Left forelimb (tissue), 1 donor: ENCODE measurements around the gene GARS1.
"Not testable (repeated sequence)": the region's sequence is repeated elsewhere in the genome, so short reads cannot be mapped to it uniquely, and the experiment has no call there.

ENCODE experiments used
- DNase-seq: peaks from one replicate; pipeline ENCODE4 v3.0.0-alpha.2; 2018; ENCODE audit warnings: low spot score

Gene GARS1

DNA sequence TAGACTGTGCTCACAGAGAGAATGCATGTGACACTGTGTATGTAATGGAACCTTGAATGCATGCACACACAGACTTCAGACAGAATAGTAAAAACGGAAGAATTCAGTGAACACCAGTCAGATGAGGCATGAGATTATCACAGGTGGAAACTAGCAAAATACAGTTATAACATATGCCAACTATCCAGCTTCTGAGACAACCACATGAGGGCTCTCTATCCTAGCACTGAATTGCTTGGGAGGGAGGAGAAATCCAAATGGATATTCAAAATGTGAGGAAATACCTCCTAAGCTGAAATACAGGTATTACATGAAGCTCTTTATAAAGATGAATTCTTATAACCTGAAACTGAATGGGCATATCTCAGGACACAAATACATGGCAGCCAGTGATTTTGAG, 30.6 kb downstream of the GARS1 start:
- no peak for DNase-seq

DNA sequence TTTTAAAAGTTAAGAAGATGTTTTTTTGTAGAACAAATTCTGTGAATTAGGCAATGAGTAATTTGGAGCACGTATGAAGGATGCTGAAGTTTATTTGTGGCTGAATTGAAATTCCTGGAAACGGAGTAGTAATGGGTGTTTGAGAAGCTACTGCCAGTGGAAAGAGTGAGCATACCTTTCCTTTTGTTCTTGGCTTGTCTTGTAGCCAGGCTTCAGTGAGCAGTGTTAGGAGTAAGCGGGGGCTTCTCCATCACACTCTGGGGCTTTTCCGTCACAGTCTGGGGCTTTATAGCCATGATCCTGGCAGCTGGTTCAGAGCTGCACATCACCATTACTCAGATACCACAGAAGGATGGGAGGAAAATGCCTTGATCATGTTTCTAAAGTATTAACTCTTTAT, 32.3 kb downstream of the GARS1 start:
- no peak for DNase-seq

DNA sequence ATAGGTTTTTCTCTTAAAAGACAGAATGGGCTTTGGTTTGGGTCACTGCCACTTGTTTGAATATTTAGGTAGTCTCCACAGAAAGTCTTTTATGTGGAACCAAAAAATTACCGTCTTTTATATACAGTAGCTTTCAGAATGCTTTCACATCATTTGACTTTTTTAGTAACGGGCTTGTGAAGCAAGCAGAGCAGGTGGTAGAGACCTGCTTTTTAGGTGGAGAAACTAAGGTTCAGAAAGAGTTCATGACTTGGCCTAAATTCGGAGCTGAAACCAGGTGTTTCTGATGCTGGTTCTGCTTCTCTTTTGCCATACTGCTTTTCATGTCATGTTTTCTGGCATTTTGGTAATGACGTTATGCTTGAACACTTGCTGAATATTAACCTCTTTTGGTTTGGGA, 36.3 kb downstream of the GARS1 start:
- no peak for DNase-seq

DNA sequence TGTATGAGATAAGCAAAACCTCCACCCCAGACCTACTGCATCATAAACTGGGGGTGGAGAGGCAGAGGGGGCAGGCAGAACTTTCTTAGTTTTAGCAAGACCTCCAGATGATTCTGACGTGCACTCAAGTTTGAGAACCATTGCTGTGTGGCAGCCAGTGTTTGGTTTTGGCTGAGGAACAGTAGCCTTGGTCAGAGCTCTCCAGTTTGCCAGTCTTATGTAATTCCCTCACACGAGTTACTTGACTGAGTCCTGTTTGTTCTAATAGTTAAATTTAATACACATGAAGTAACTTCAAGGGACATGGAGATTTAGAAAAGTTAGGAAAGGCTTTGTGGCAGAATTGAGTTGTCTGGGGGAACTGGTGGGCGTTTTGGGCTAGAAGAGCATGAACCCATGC, 38.5 kb downstream of the GARS1 start:
- no peak for DNase-seq

DNA sequence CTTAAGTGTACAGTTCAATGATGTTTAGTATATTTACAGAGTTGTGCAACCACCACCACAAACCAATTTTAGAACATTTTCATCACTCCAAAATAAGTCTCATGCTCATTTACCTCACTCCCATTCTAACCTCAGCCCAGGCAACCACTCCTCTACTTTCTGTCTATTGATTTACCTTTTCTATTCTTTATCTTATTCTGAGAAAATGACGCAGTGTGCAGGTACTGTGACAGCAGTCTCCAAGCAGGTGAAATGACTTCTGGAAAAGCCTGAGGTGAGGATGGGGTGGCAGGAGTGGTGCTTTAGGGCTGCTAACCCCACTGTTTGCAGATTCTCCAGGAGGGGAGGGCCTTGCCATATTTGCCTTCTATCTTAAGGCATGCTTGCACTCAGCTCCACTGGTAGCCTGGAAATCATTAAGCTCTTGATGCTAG, 39.5 kb downstream of the GARS1 start:
- DNase-seq, result no peak

DNA sequence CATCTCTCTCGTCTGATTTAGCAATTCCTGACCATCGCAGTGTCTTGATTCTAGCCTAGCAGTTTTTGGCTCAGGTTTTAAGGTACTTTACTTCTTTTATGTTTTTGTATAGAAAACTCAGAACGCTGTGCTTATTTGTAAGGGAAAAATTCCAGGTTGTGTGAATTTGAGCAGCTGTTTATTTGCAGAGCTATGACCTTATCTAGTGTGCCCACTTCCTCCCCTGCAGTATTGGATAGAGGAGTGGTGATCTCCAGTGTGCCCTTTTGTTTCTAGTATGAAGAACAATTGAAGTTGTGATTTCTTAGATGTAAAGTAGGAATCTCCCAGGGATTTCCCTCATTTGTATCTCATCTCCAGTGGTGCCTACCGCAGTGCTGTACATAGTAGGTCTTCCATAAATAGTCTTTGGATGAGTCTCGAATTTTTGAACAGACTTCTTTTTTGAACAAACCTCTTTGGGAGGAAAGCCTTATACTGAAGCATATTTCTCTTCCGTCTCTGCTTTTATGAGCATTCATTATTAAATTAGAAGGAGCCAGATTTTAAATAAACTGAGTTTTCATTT, 40.0 kb downstream of the GARS1 start:
- DNase-seq, result no peak

DNA sequence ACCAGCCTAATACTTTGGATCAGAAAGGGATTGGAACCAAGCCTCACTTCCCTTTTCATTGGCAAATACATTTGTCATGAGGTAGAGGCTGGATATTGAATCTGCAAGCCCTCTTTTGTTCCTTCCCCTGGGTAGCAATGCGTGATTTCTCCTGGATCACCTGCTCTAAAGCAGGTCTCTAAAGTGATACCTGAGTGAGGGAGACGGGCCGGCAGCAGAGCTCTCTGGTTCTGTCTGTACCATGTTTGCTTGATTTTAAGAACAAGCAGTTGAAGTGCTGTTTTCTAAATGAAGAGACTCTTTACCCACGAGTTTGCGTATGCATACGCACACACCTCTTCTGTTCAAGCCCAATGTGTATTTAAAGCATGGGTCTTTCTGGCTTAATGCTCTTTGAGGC, 41.1 kb downstream of the GARS1 start:
- DNase-seq, result no peak

DNA sequence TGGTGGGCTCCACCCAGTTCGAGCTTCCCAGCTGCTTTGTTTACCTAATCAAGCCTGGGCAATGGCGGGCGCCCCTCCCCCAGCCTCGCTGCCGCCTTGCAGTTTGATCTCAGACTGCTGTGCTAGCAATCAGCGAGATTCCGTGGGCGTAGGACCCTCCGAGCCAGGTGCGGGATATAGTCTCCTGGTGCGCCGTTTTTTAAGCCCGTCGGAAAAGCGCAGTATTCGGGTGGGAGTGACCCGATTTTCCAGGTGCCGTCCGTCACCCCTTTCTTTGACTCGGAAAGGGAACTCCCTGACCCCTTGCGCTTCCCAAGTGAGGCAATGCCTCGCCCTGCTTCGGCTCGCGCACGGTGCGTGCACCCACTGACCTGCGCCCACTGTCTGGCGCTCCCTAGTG, 47.6 kb downstream of the GARS1 start:
- not testable (repeated sequence) for DNase-seq

DNA sequence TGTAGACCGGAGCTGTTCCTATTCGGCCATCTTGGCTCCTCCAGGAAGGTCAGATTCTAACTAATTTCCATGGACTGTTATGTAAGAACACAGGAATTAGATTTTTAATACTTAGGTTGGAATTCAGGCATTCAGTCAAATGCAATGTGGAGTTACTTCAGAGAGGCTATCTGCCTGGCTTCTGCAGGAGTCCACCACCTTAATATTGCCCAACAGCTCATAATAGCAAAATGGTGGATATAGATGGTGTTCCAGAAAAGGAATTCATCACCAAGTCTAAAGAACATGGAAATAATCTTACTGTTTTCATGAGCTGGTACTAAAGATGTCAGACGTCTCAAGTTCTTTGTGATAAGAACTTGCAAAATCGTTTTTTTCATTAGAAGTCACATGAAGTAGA, 48.1 kb downstream of the GARS1 start:
- no peak for DNase-seq

DNA sequence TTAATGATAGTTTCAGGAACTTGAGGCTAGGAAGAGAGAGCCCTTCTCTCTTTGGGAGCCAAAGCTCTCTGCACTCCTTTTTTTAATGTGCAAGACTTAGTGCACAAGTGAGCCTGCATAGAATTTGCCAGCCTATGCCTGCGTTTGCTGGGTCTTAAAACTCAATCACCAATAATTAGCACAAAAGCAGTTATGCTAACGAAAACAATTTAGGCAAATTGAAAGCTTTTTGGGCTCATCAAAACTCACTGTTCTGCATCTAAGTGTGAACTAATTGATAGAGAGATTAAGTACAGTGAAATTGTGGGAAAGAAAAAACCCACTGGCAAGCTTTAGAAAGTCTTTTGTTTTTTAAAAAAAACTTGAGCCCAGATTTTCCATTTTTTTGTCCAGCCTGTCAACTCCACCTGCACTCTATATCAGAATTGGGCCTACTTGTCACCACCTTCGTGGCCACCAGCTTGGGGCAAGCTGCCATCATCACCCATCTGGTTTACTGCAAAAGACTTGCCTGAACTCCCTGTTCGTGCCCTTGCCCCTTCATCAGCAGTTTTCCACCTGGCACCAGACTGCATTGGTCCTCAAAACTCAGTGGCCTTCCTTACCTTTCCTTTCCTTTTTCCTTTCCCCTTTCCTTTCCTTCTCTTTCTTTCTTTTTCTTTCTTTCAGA, 49.7 kb downstream of the GARS1 start:
- DNase-seq, result no peak

DNA sequence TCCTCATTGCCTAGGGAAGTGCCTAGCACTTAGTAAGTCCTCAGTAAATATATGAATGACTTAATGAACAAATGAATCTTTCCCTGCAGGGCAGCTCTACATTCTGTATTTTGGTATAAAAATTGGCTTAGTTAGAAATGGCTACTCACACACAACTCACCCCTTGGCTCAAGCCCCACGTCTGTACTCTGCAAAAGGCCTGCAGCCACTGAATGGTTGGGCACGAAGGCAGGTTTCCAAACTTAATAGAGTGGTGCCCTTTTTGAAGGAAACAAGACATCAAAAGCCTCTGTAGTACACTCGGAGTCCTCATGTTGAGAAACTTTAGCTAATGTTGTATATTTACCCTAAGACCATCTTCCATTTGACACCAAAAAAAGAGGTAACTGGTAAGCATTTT, 51.0 kb downstream of the GARS1 start:
- no peak for DNase-seq

DNA sequence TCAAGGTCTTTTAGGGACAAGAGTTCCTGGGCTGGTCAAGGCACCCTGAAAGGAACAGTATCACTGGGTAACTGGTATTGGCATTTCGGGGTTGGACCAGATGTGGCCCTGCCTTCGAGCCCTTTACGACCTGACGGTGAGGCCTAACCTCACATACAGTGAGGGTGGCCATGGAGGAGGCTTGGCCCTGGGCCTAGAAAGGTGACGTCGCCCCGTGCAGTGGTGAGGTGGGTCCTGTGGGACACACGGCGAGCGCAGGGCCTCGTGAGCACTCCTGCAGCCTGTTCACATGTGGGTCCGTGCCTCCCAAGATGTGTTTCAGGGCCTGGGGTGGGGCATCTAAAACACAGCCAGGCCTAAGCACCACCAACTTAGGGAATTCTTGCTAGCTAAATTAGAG, 51.5 kb downstream of the GARS1 start:
- DNase-seq, result no peak

DNA sequence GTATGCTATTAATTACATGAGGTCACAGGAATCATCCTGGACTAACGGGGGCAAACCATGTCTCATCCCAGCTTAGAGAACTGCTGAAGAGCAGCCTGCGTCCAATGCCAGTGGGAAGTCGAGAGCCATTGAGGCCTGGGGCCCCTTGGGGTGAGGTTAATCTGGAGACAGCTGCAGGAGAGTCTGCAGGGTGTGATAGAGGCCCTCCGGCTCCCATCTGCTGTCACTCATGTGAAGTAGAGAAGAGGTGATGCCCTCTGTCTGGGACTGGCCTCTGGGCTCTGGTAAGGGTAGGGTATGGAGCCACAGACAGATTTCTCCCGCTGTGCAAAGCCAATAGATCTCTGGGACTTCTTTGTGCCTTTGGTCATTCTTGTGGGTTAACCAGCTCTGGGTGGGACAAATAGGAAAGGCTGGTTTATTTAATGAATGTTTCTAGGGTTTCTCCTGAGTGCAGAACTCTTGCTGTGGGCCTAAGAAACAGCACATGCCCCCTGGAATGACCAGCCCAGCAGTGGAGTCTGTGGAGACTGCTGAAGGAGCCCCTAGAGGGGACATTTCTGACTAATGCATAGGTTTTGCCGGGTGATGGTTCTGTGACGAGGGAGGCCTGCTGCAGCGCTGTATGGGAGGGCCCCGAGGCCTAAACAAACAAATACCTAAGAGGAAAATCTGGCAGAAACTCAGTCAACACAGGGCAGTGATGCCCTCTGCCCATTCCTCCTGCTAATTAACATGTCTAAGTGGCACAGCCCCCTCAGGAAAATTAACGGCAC, 53.1 kb downstream of the GARS1 start:
- DNase-seq, result no peak

DNA sequence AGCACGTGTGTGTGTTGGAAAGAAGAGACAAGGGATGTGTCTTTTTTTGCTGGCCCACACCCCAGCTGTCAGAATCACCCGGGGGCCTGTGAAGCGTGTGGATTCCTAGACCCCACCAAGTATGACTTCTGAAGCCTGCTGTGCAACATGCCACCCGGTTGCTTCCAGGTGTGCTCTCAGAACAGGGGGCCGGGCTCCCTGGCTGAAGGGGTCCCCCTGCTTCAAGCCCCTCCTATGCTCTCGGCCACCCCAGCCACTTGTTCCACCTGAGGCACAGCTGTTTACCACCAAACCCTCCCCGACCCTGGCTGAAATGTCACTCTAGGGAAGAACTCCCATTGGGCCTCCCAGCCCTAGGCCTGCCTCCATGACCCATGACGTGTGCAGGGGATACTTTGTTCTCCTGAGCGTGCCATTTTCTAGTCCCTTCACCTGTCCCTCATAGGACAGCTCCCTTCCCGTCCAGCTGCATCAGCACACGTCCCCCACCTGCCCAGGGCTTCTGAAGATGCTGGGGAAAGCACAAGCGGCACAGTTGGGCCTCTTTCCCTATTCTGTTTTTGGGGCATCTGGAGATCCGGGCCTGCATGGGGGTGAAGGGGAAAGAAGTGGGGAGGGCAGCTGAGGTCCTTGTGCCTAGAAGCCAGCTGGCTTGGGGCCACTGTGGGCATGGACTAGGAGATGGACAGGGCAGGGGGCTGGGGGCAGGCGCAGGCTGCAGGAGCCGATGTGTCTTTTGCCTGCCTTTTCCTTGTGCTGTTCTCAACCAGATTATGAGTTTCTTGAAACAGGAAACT, 54.3 kb downstream of the GARS1 start:
- DNase-seq, result no peak

DNA sequence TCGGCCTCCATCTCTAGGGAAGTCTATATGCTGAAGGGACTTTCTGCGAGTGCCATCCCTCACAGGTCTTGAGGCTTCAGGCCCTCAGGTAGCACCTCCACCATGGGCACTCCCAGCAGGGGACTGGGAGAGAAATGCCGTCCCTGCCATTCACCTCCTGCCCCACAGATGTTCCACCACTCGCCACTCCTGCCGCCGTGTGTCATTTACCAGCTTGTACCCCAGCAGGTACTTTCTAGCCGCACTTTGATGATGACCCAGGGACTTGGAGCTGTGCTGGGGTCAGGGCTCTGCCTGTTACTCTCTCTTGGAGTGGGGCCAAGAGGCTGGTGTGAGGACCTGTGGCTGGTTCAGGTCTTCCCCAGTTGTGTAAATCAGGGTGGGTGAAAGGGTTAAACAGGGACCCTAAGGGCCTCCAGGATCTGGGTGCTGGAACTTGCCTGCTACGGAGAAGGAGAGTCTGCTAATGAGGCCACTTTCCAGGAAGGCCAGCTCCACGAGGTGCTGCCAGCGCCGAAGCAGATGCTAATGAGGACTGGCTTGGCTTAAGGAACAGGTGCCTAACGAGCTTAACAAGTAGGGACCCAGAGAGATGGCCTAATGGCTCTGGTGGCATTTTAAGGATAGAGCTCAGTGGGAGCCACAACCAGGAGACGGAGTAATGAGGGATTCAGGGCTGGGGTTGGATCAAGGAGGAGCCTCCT, 55.2 kb downstream of the GARS1 start:
- DNase-seq, result no peak

DNA sequence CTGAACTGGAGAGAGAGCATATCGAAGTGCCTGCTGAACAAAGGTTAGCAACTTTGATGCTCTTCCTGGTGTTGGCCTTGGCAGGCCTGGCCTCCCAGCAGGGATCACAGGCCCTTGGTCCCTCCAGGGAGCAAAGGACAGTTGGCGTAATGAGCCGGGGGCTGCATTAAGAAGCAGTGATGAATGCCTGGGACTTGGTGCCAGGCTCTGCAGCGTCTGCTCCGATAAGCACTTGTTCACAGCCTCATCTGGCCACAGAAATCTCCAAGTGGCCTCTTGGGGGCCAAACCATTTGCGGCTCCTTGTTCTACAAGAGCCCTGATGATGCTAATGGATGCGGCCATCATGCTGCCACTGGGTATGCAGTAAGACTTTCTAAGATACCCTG, 55.7 kb downstream of the GARS1 start:
- DNase-seq, result no peak

DNA sequence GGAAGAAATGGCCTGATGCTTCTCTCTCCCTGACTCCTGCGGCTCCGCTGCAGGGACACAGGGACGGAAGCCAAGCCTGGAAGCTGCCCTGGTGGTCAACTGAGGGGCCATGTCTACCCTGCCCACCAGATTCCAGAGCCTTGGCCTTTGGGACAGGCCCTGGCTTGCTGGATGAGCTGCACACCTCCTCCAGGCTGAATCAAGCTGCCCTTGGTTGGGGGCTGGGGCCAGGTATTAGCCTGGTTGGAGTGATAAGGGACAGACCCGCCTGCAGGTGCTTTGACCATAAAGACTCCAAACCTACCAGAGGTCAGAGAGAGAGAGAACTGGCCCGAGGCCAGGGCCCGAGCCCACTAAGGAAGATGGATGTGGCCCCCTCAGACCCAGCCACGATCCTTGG, 57.5 kb downstream of the GARS1 start:
- DNase-seq, result peak; percentile 59

DNA sequence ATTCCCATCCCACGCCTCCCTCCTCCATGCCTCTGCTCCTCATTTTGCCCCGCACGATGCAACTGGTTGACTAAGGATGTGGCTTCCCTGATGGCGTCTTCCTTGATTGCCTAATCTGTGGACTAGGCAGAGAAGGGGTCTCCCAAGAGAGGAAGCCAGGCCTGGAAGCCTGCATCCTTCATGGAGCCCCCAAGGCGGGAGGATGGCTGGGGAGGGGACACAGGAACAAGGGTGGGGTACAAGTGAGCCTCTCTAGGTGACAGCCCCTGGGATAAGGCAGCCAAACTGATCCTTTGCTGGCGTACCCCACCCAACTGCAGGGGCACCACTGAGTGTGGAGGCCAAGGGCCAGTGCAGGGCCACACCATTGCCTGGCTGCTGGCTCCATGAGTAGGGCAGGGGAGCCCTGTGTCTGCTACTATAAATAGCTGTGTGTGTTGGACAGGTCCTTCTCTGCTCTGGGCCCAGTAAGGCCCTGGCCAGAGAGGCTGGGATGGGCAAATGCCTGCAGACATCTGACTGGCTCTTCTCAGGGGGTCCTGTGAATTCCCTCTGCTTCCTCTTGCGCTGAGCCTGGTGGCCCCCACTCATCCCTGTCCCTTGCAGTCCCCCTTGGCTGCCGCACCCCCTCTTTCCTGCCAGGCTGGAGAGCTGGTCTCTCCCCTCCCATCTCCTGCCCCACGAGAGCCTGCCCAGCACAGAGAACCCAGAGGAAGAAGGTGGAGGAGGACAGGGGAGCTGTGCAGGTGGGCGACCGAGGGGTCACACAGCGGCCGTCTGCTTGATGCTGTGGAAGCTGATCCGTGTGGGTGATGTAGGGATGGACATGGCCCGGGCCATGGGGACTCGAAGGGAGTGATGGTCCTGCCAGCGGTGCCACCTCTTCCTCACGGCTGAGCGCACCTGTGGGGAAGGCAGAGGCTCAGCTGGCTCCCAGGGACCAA, 58.3 kb downstream of the GARS1 start:
- peak; percentile 54 for DNase-seq

DNA sequence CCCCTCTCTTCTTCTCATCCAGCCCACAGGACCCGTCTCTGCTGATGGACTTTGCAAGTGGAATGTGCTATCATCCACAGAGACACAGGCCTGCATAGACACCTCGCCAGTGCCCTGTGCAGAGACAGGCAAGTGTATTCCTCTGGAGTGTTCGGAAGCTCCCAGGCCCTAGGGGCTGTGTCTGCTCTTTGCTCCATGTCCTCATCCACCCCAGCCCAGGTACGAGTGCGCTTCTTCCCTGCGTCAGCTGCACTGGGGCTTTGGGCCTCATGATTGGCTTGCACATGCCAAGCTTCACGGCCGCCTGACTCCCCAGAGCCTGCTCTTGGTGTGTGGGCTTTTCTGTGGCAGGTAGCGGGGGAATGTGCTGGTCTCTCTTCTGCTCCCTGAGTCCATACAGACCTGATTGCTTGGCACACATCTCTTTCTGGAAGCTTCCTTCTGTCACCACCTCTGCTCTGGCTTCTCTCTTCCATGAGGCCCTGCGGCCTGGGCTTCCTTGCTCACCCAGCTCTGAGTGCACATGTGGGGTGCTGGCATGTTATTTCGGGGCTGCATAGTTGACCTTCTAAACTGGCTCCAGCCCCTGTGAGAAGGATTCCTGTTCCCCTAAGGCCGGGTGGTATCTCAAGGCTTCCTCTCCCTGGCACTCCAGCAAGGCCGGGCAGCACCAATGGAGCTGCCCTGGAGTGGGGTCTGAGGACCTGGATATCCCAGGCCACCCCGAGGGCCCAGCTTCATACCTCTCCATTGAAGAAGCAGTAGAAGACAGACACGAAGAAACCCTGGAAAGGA, 59.8 kb downstream of the GARS1 start:
- no peak for DNase-seq
